Measurements from ENCODE around the gene RABGAP1. TPM values are rescaled to one million over a fixed set of nuclear protein-coding genes. Genes with fewer than 3 reads are reported as not detected.

Gene RABGAP1
- polyA plus RNA-seq, 1 of the 3 experiments (the other 2 are of a cell fraction), result 20.2 TPM

GRCh38 chr9:123016631-123017030, 75.8 kb downstream of the RABGAP1 start:
- H3K4me2 ChIP-seq, result no peak overlapping the region
- no peak overlapping the region for H3K27ac ChIP-seq (ENCODE audit: low read depth in 2 of 2, low read length in 1 of 2)
- no peaks in the 10 kb centered on the region for H3K27me3 ChIP-seq (ENCODE audit: insufficient read depth)
- WGBS (ENCODE audit: low lambda C conversion rate), result 93% methylated on average over 1 of the region's 1 CpG
- TF ChIP-seq IRF3 (IDR thresholded peaks at IDR 0.05; ENCODE audit: low read depth, low read length), result no peak
- TF ChIP-seq RCOR1 (IDR thresholded peaks at IDR 0.05; ENCODE audit: low read length), result no peak
- TF ChIP-seq MAX (IDR thresholded peaks at IDR 0.05; ENCODE audit: low read depth), result no peak
- TF ChIP-seq JUND (IDR thresholded peaks at IDR 0.05), result no peak
- TF ChIP-seq REST (IDR thresholded peaks at IDR 0.05; ENCODE audit: low read depth, low read length), result no peak
- TF ChIP-seq CHD2 (IDR thresholded peaks at IDR 0.05; ENCODE audit: low read length, partially characterized antibody), result no peak
- TF ChIP-seq GABPA (IDR thresholded peaks at IDR 0.05; ENCODE audit: low read depth), result no peak
- no peak overlapping the region for H3K4me3 ChIP-seq (ENCODE audit: low read depth in 2 of 2, low read length in 1 of 2)
- peaks cover 5% of the 10 kb centered on the region for H3F3A ChIP-seq (replicated peaks; ENCODE audit: insufficient read depth)
- no peak for DNase-seq
- no peaks in the 10 kb centered on the region for H3K9me3 ChIP-seq
- no peaks in the 10 kb centered on the region; a peak in 1 of 4 replicates for H3K4me1 ChIP-seq (ENCODE audit: control insufficient read depth in 1 of 2, insufficient read depth in 2 of 2, low read depth in 1 of 2, low read length in 1 of 2)
- H3K9me2 ChIP-seq, result no peaks in the 10 kb centered on the region
- ChIA-PET POLR2A (no interaction called here), CTCF (no interaction called here)
- peaks cover 54 to 63% of the 10 kb centered on the region in 2 experiments for H3K36me3 ChIP-seq (replicated peaks in 1 of 2; ENCODE audit: control insufficient read depth in 1 of 2, insufficient read depth in 2 of 2, low read length in 1 of 2)
- no peaks in the 10 kb centered on the region for H4K20me1 ChIP-seq (ENCODE audit: insufficient read depth)
- H3K9ac ChIP-seq, result no peak overlapping the region
- H2AFZ ChIP-seq (ENCODE audit: low read depth), result no peak overlapping the region
- H3K79me2 ChIP-seq (ENCODE audit: insufficient read depth), result no peaks in the 10 kb centered on the region

GRCh38 chr9:123020796-123021195, 80.0 kb downstream of the RABGAP1 start:
- POLR2A ChIA-PET, result no interaction called here
- TF ChIP-seq TAF1 (IDR thresholded peaks at IDR 0.05; ENCODE audit: borderline replicate concordance, low read depth, low read length), result no peak
- TF ChIP-seq TCF12 (IDR thresholded peaks at IDR 0.05), result no peak
- TF ChIP-seq RFX5 (IDR thresholded peaks at IDR 0.05; ENCODE audit: low read length), result no peak
- no peak for TF ChIP-seq GATA2 (CRISPR knock-in tag; IDR thresholded peaks at IDR 0.05)
- no peak for TF ChIP-seq NRF1 (IDR thresholded peaks at IDR 0.05; ENCODE audit: low read depth, low read length)
- no peak for TF ChIP-seq MAX (IDR thresholded peaks at IDR 0.05; ENCODE audit: low read depth)
- no peak for TF ChIP-seq FOXJ3 (CRISPR knock-in tag; IDR thresholded peaks at IDR 0.05)
- no peak for TF ChIP-seq PBX3 (IDR thresholded peaks at IDR 0.05)
- TF ChIP-seq USF1 (IDR thresholded peaks at IDR 0.05; ENCODE audit: borderline replicate concordance, low read depth), result no peak
- no peak for TF ChIP-seq RAD21 (IDR thresholded peaks at IDR 0.05; ENCODE audit: low read length)
- TF ChIP-seq EZH2phosphoT487 (IDR thresholded peaks at IDR 0.05; ENCODE audit: borderline replicate concordance, low read depth), result no peak
- no peak for TF ChIP-seq NFIC (IDR thresholded peaks at IDR 0.05; ENCODE audit: borderline replicate concordance)
- no peak for TF ChIP-seq TEAD4 (IDR thresholded peaks at IDR 0.05; ENCODE audit: borderline replicate concordance, insufficient read depth)
- no peak for TF ChIP-seq IRF3 (IDR thresholded peaks at IDR 0.05; ENCODE audit: low read depth, low read length)
- Histone ChIP-seq H3K4me2 (no peak overlapping the region), H3K27me3 (ENCODE audit: insufficient read depth) (no peaks in the 10 kb centered on the region), H3K4me3 (ENCODE audit: low read depth in 2 of 2, low read length in 1 of 2) (no peak overlapping the region), H3F3A (replicated peaks; ENCODE audit: insufficient read depth) (peaks cover 1% of the 10 kb centered on the region), H4K20me1 (ENCODE audit: insufficient read depth) (no peaks in the 10 kb centered on the region), H2AFZ (ENCODE audit: low read depth) (no peak overlapping the region), H3K27ac (ENCODE audit: low read depth in 2 of 2, low read length in 1 of 2) (no peak overlapping the region), H3K4me1 (ENCODE audit: control insufficient read depth in 1 of 2, insufficient read depth in 2 of 2, low read depth in 1 of 2, low read length in 1 of 2) (no peaks in the 10 kb centered on the region; a peak in 1 of 4 replicates), H3K9me2 (no peaks in the 10 kb centered on the region), H3K36me3 (replicated peaks in 1 of 2; ENCODE audit: control insufficient read depth in 1 of 2, insufficient read depth in 2 of 2, low read length in 1 of 2) (peaks cover 45 to 65% of the 10 kb centered on the region in 2 experiments), H3K9ac (no peak overlapping the region), H3K9me3 (no peaks in the 10 kb centered on the region), H3K79me2 (ENCODE audit: insufficient read depth) (no peaks in the 10 kb centered on the region; the same call in 1 of the 2 replicates)
- CTCF ChIA-PET, result interaction anchor here (0.9 to 1.9 kb wide), 3 partner anchors 19 to 329 kb away, joined by 4 to 7 read pairs (median 5); no protein-coding TSS in a partner anchor
- WGBS (ENCODE audit: low lambda C conversion rate), result 91% methylated on average over 2 of the region's 2 CpGs
- DNase-seq, result no peak
